Thoracic aorta (tissue), 2 donors: ENCODE results near the gene CCDC71L. TPM values are rescaled to one million over a fixed set of nuclear protein-coding genes. Genes with fewer than 3 reads are reported as not detected.
"Not testable (repeated sequence)": the region's sequence is repeated elsewhere in the genome, so short reads cannot be mapped to it uniquely, and the experiment has no call there.

Source experiments
- ATAC-seq: fragments of 150-250 bp; one replicate; pipeline ENCODE4 v1.8.0; 2017; ENCODE audit warnings: low read depth; ENCODE audit not compliant: insufficient number of reproducible peaks, low FRiP score
- DNase-seq: peaks from one replicate; pipeline ENCODE4 v3.0.0-alpha.2; 2020; ENCODE audit warnings: low spot score
- H3K27ac ChIP-seq, 2 donors: fragments of 200-600 bp; sonication (generic); 1 replicate in 1 of 2; 2 replicates in 1 of 2; pipeline ENCODE4 v1.5.1; 2016; ENCODE audit warnings: mild to moderate bottlenecking in 2 of 2, moderate library complexity in 2 of 2
- H3K27me3 ChIP-seq: fragments of 200-600 bp; sonication (generic); replicated peaks from 2 replicates; pipeline ENCODE4 v1.6.0; 2016; ENCODE audit warnings: mild to moderate bottlenecking; ENCODE audit not compliant: insufficient read depth
- H3K36me3 ChIP-seq: fragments of 200-600 bp; sonication (generic); one replicate; pipeline ENCODE4 v1.5.1; 2016
- H3K4me1 ChIP-seq, 2 donors: fragments of 200-600 bp; sonication (generic); 1 replicate in 1 of 2; 2 replicates in 1 of 2; pipeline versions ENCODE4 v1.5.1 to v1.6.0; 2016; ENCODE audit warnings: low read depth in 2 of 2, mild to moderate bottlenecking in 1 of 2; ENCODE audit not compliant: control insufficient read depth in 1 of 2
- H3K4me3 ChIP-seq: fragments of 200-600 bp; sonication (generic); 2 replicates; pipeline ENCODE4 v1.5.1; 2016; ENCODE audit warnings: mild to moderate bottlenecking
- H3K9me3 ChIP-seq: fragments of 200-600 bp; sonication (generic); 2 replicates; pipeline ENCODE4 v1.5.1; 2016
- CTCF ChIP-seq: fragments of 200-600 bp; sonication (generic); IDR thresholded peaks from one replicate; pipeline ENCODE4 v1.5.1; 2019; ENCODE audit warnings: antibody characterized with exemption
- total RNA-seq, 2 donors: library from RNA; depleted of rRNA; stranded (reverse); fragments of >200 nt; gene quantifications; one replicate each; pipeline versions ENCODE4 v1.1.0 to v1.2.3, GENCODE V29; 2016

Gene CCDC71L
- total RNA-seq, 2 donors from 2014 or later: 57.9 to 101 TPM

- H3K27me3 ChIP-seq: no peaks in the 10 kb centered on the region
- H3K4me3 ChIP-seq: no peak overlapping the region
- no peaks in the 10 kb centered on the region for H3K36me3 ChIP-seq
- H3K9me3 ChIP-seq: no peaks in the 10 kb centered on the region
- no peak for DNase-seq
- H3K4me1 ChIP-seq: peaks cover 6 to 8% of the 10 kb centered on the region in 2 donors
- H3K27ac ChIP-seq: no peak overlapping the region
- no peak for ATAC-seq
- no peak for TF ChIP-seq CTCF
These were observed 23.0 kb upstream of the CCDC71L start for GRCh38 chr7:106683941-106684340.

- Histone ChIP-seq H3K4me3 (no peak overlapping the region), H3K9me3 (no peaks in the 10 kb centered on the region), H3K36me3 (no peaks in the 10 kb centered on the region), H3K4me1 (peaks cover 6 to 8% of the 10 kb centered on the region in 2 donors), H3K27me3 (no peaks in the 10 kb centered on the region), H3K27ac (no peak overlapping the region)
- DNase-seq (no peak), ATAC-seq (no peak)
- TF ChIP-seq CTCF: no peak
These were observed 21.0 kb upstream of the CCDC71L start for GRCh38 chr7:106681815-106682495.

GRCh38 chr7:106679153-106679931 lies 18.4 kb upstream of the CCDC71L start:
- no peak overlapping the region for H3K4me3 ChIP-seq
- no peak for TF ChIP-seq CTCF
- H3K4me1 ChIP-seq: peaks cover 6 to 8% of the 10 kb centered on the region in 2 donors
- DNase-seq (no peak), ATAC-seq (no peak)
- H3K27me3 ChIP-seq: no peaks in the 10 kb centered on the region
- H3K27ac ChIP-seq: no peak overlapping the region
- H3K9me3 ChIP-seq: no peaks in the 10 kb centered on the region
- no peaks in the 10 kb centered on the region for H3K36me3 ChIP-seq

GRCh38 chr7:106678795-106679152 lies 17.8 kb upstream of the CCDC71L start:
- no peak for DNase-seq
- peaks cover 6 to 8% of the 10 kb centered on the region in 2 donors for H3K4me1 ChIP-seq
- ATAC-seq: no peak
- no peaks in the 10 kb centered on the region for H3K9me3 ChIP-seq
- no peaks in the 10 kb centered on the region for H3K27me3 ChIP-seq
- no peak overlapping the region for H3K27ac ChIP-seq
- TF ChIP-seq CTCF: no peak
- H3K4me3 ChIP-seq: no peak overlapping the region
- H3K36me3 ChIP-seq: no peaks in the 10 kb centered on the region

GRCh38 chr7:106676506-106676905 lies 15.5 kb upstream of the CCDC71L start:
- H3K36me3 ChIP-seq, H3K9me3 ChIP-seq, H3K27me3 ChIP-seq, H3K4me3 ChIP-seq, H3K4me1 ChIP-seq, DNase-seq, ATAC-seq, H3K27ac ChIP-seq: not testable (repeated sequence)

GRCh38 chr7:106673688-106674087 lies 12.7 kb upstream of the CCDC71L start:
- not testable (repeated sequence) for DNase-seq, H3K27me3 ChIP-seq, H3K4me3 ChIP-seq, H3K27ac ChIP-seq, H3K4me1 ChIP-seq, H3K9me3 ChIP-seq, H3K36me3 ChIP-seq, ATAC-seq

GRCh38 chr7:106671930-106672329 lies 11.0 kb upstream of the CCDC71L start:
- not testable (repeated sequence) for H3K27me3 ChIP-seq, ATAC-seq, H3K27ac ChIP-seq, DNase-seq, H3K9me3 ChIP-seq, H3K4me3 ChIP-seq, H3K36me3 ChIP-seq, H3K4me1 ChIP-seq
